Activated B cell treated with CpG ODN at 0.5 μM for 24 hours (primary cell): Measurements from ENCODE around the gene KLF11. TPM values are rescaled to one million over a fixed set of nuclear protein-coding genes. Genes with fewer than 3 reads are reported as not detected.
"Not testable (repeated sequence)": the region's sequence is repeated elsewhere in the genome, so short reads cannot be mapped to it uniquely, and the experiment has no call there.

Source experiments
- ATAC-seq: fragments of 200-7000 bp; cut with Tn5 transposase; one replicate; pipeline ENCODE4 v1.10.0; 2021; ENCODE audit warnings: low read depth, mild to moderate bottlenecking, moderate library complexity
- CTCF ChIA-PET: fragments of 350-600 bp; sonication (Branson Sonifier 250); formaldehyde crosslinking; loops from one replicate; lab custom pipeline; 2021; ENCODE audit warnings: antibody characterized with exemption; lab: Charles Lee
- POLR2A ChIA-PET: fragments of 350-600 bp; sonication (Branson Sonifier 250); formaldehyde crosslinking; loops from one replicate; lab custom pipeline; 2021; ENCODE audit warnings: antibody characterized with exemption; lab: Charles Lee
- DNase-seq: peaks from one replicate; pipeline ENCODE4 v3.0.0; 2022
- H3K27ac Mint-ChIP-seq: one replicate; pipeline ENCODE4 v1.8.0; 2020; ENCODE audit warnings: mixed read lengths
- H3K27me3 Mint-ChIP-seq: one replicate; pipeline ENCODE4 v1.8.0; 2021; ENCODE audit warnings: mixed read lengths
- H3K36me3 Mint-ChIP-seq: one replicate; pipeline ENCODE4 v1.8.0; 2021; ENCODE audit warnings: low read depth, mixed read lengths
- H3K4me1 Mint-ChIP-seq: one replicate; pipeline ENCODE4 v1.8.0; 2021; ENCODE audit warnings: mixed read lengths
- H3K4me3 Mint-ChIP-seq: one replicate; pipeline ENCODE4 v1.8.0; 2020; ENCODE audit warnings: mild to moderate bottlenecking, mixed read lengths
- H3K9me3 Mint-ChIP-seq: one replicate; pipeline ENCODE4 v1.8.0; 2020; ENCODE audit warnings: mixed read lengths
- intact Hi-C: fragments of 100-400 bp; cut with micrococcal nuclease; formaldehyde crosslinking; loops from one replicate; pipeline ENCODE4 v1.15.1; 2024
- total RNA-seq: library from RNA; stranded (reverse); gene quantifications from 2 replicates; pipeline ENCODE4 v1.2.3, GENCODE V29; 2022
- TF ChIP-seq, protein P1 (sequence below): fragments of 200-600 bp; IDR thresholded peaks from one replicate; pipeline ENCODE4 v1.8.0; 2022; ENCODE audit warnings: antibody characterized with exemption, mild to moderate bottlenecking

KLF11 gene
- total RNA-seq, 1 donor from 2014 or later: 10.2 TPM

DNA sequence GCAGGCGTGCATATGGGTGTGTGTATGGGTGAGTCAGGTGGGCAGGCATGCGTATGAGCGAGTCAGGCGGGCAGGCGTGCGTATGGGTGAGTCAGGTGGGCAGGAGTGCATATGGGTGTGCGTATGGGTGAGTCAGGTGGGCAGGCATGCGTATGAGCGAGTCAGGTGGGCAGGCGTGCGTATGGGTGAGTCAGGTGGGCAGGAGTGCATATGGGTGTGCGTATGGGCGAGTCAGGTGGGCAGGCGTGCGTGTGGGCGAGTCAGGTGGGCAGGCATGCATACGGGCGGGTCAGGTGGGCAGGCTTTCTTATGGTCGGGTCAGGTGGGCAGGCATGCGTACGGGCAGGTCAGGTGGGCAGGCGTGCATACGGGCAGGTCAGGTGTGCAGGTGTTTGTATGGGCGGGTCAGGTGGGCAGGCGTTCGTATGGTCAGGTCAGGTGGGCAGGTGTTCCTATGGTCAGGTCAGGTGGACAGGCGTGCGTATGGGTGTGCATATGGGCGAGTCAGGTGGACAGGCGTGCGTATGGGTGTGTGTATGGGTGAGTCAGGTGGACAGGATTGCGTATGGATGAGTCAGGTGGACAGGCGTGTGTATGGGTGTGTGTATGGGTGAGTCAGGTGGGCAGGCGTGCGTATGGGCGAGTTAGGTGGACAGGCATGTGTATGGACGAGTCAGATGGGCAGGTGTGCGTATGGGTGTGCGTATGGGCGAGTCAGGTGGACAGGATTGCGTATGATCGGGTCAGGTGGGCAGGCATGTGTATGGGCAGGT, 28.7 kb upstream of the KLF11 start:
- Mint-ChIP-seq H3K36me3 (no peaks in the 10 kb centered on the region), H3K27me3 (peaks cover 12% of the 10 kb centered on the region), H3K4me1 (no peaks in the 10 kb centered on the region), H3K4me3 (no peak overlapping the region), H3K9me3 (peaks cover 3% of the 10 kb centered on the region), H3K27ac (no peak overlapping the region)
- ChIA-PET CTCF (no interaction called here), POLR2A (no interaction called here)
- intact Hi-C loops: no loop called here
- DNase-seq (no peak), ATAC-seq (no peak)
- TF ChIP-seq, protein P1, sequence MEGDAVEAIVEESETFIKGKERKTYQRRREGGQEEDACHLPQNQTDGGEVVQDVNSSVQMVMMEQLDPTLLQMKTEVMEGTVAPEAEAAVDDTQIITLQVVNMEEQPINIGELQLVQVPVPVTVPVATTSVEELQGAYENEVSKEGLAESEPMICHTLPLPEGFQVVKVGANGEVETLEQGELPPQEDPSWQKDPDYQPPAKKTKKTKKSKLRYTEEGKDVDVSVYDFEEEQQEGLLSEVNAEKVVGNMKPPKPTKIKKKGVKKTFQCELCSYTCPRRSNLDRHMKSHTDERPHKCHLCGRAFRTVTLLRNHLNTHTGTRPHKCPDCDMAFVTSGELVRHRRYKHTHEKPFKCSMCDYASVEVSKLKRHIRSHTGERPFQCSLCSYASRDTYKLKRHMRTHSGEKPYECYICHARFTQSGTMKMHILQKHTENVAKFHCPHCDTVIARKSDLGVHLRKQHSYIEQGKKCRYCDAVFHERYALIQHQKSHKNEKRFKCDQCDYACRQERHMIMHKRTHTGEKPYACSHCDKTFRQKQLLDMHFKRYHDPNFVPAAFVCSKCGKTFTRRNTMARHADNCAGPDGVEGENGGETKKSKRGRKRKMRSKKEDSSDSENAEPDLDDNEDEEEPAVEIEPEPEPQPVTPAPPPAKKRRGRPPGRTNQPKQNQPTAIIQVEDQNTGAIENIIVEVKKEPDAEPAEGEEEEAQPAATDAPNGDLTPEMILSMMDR: no peak

DNA sequence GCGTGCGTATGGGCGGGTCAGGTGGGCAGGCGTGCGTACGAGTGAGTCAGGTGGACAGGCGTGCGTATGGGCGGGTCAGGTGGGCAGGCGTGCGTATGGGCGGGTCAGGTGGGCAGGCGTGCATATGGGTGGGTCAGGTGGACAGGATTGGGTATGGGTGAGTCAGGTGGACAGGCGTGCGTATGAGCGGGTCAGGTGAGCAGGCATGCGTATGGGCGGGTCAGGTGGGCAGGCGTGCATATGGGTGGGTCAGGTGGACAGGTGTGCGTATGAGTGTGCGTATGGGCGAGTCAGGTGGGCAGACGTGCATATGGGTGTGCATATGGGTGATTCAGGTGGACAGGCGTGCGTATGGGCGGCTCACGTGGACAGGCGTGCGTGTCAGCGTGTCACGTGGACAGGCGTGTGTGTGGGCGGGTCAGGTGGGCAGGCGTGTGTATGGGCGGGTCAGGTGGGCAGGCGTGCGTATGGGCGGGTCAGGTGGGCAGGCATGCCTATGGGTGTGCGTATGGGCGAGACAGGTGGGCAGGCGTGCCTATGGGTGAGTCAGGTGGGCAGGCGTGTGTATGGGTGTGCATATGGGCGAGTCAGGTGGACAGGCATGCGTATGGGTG, 27.9 kb upstream of the KLF11 start:
- H3K36me3 Mint-ChIP-seq, H3K9me3 Mint-ChIP-seq, ATAC-seq, POLR2A ChIA-PET, H3K4me1 Mint-ChIP-seq, H3K27ac Mint-ChIP-seq, intact Hi-C loops, CTCF ChIA-PET, H3K4me3 Mint-ChIP-seq, DNase-seq: not testable (repeated sequence)
- peaks cover 13% of the 10 kb centered on the region for H3K27me3 Mint-ChIP-seq

DNA sequence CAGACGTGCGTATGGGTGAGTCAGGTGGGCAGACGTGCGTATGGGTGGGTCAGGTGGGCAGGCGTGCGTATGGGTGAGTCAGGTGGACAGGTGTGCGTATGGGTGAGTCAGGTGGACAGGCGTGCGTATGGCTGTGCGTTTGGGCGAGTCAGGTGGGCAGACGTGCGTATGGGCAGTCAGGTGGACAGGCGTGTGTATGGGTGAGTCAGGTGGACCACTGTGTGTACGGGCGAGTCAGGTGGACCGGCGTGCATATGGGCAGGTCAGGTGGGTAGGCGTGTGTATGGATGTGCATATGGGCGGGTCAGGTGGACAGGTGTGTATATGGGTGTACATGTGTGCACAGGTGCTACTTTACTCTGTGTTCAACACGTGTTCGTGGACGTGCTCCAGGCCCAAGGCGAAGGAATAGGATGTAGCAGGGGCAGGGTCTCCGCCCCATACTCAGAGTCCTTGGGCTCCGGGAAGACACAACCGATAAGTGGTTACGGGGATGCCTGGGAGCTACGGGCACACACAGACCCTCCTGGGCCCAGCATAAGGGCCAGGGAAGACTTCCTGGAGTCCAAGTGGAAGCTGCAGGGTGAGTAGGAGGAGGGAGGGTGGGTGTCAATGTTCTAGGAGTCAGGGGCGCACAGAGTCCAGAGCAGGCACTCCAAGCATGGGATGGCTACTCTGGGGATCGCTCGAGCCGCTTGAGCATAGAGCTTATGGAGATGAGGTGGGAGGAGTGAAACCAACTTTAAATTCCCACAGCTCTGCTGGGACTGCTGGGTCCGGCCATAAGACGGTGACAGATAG, 27.1 kb upstream of the KLF11 start:
- Mint-ChIP-seq H3K36me3 (no peaks in the 10 kb centered on the region), H3K9me3 (peaks cover 3% of the 10 kb centered on the region), H3K27ac (no peak overlapping the region), H3K4me3 (no peak overlapping the region), H3K27me3 (peaks cover 14% of the 10 kb centered on the region), H3K4me1 (no peaks in the 10 kb centered on the region)
- ChIA-PET POLR2A (no interaction called here), CTCF (interaction anchor here (1.1 kb wide), 1 partner anchor 32 kb away, joined by 3 read pairs; no protein-coding TSS in a partner anchor)
- intact Hi-C loops: no loop called here
- TF ChIP-seq, protein P1: no peak
- ATAC-seq (no peak), DNase-seq (no peak)

DNA sequence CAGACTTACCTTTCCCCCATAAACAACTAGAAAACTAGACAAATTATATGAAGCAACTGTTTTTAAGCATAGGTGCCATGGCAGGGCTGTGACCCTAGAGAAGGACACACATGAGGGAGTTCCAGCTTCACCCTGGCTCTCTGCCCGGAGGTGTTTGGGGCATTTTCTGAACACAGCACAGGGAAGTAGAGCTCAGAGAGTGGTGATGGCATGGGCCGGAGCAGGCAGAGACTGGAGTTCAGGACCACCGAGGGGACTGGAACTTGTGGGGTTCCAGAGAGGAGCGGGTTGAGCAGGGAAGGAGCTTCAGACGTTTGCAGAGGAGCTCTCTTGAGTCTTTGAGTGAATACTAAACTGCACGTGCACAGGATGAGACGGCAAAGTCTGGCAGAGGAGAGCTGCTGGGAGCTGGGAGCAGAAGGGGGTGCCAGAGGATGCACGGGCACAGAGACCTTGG, 26.5 kb upstream of the KLF11 start:
- CTCF ChIA-PET: interaction anchor here (1.1 kb wide), 1 partner anchor 33 kb away, joined by 3 read pairs; no protein-coding TSS in a partner anchor
- Mint-ChIP-seq H3K4me3 (no peak overlapping the region), H3K36me3 (no peaks in the 10 kb centered on the region), H3K4me1 (no peaks in the 10 kb centered on the region), H3K27me3 (peaks cover 14% of the 10 kb centered on the region), H3K9me3 (peaks cover 3% of the 10 kb centered on the region), H3K27ac (no peak overlapping the region)
- no peak for ATAC-seq
- DNase-seq: no peak
- TF ChIP-seq, protein P1: no peak
- intact Hi-C loops: no loop called here
- POLR2A ChIA-PET: no interaction called here

DNA sequence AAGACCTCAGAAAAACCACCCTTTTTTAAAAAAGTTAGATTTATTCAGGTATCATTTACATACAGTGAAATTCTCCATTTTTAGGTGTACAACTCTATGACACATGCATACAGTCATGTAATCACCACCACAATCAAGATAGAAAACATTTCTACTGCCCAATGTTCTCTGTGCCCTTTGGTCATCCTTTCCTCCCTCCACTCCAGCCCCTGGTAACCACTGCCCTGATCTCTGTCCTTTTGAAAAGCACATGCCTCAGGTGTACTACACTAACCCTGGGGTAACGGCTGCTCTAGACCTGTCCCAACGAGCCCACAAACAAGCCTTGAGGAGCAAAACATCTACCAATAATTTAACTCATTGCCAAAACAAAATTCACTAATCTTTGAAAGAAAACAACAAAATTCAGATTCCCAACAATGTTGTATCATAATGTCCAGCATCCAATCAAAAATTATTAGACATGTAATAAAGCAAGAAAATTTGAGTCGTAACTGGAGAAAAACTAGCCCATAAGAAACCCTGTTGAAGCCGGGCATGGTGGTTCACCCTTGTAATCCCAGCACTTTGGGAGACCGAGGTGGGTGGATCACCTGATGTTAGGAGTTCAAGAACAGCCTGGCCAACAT, 25.9 kb upstream of the KLF11 start:
- CTCF ChIA-PET: interaction anchor here (1.1 kb wide), 1 partner anchor 33 kb away, joined by 3 read pairs; no protein-coding TSS in a partner anchor
- no peak overlapping the region for H3K4me3 Mint-ChIP-seq
- DNase-seq: no peak

More for the DNA sequence above, 25.9 kb upstream of the KLF11 start:
- TF ChIP-seq, protein P1: no peak
- ATAC-seq: no peak
- Mint-ChIP-seq H3K27me3 (peaks cover 14% of the 10 kb centered on the region), H3K4me1 (no peaks in the 10 kb centered on the region), H3K27ac (no peak overlapping the region), H3K9me3 (peaks cover 3% of the 10 kb centered on the region), H3K36me3 (no peaks in the 10 kb centered on the region)
- POLR2A ChIA-PET: no interaction called here
- intact Hi-C loops: no loop called here
